ENCODE results near the gene CRISP3. TPM values are rescaled to one million over a fixed set of nuclear protein-coding genes. Genes with fewer than 3 reads are reported as not detected.

Gene CRISP3
- total RNA-seq, 4 donors from 2014 or later: not detected

GRCh38 chr6:49764571-49765236, 20.5 kb upstream of the CRISP3 start:
- intact Hi-C loops (cut with DNase I; ENCODE audit: low total_unique reads): no loop called here
- H3K9me3 ChIP-seq: no peaks in the 10 kb centered on the region
- no peak overlapping the region for H3K27ac ChIP-seq
- no peaks in the 10 kb centered on the region for H3K27me3 ChIP-seq
- DNase-seq (no peak), ATAC-seq (no peak)
- TF ChIP-seq POLR2A (IDR thresholded peaks at IDR 0.05): no peak
- TF ChIP-seq, protein P1, sequence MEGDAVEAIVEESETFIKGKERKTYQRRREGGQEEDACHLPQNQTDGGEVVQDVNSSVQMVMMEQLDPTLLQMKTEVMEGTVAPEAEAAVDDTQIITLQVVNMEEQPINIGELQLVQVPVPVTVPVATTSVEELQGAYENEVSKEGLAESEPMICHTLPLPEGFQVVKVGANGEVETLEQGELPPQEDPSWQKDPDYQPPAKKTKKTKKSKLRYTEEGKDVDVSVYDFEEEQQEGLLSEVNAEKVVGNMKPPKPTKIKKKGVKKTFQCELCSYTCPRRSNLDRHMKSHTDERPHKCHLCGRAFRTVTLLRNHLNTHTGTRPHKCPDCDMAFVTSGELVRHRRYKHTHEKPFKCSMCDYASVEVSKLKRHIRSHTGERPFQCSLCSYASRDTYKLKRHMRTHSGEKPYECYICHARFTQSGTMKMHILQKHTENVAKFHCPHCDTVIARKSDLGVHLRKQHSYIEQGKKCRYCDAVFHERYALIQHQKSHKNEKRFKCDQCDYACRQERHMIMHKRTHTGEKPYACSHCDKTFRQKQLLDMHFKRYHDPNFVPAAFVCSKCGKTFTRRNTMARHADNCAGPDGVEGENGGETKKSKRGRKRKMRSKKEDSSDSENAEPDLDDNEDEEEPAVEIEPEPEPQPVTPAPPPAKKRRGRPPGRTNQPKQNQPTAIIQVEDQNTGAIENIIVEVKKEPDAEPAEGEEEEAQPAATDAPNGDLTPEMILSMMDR (IDR thresholded peaks at IDR 0.05 in 4 of 5, conservative IDR thresholded peaks at IDR 0.05 in 1 of 5): no peak
- in situ Hi-C loops (cut with MboI; ENCODE audit: low sequenced_read_pairs in 4 of 4): no loop called here
- H3K4me1 ChIP-seq: no peaks in the 10 kb centered on the region
- no peak overlapping the region for H3K4me3 ChIP-seq
- H3K36me3 ChIP-seq: no peaks in the 10 kb centered on the region

- ATAC-seq (no peak), DNase-seq (no peak)
- no peak for TF ChIP-seq POLR2A (IDR thresholded peaks at IDR 0.05)
- TF ChIP-seq, protein P1 (IDR thresholded peaks at IDR 0.05 in 4 of 5, conservative IDR thresholded peaks at IDR 0.05 in 1 of 5): no peak
- intact Hi-C loops (cut with DNase I; ENCODE audit: low total_unique reads): no loop called here
- Histone ChIP-seq H3K27ac (no peak overlapping the region), H3K4me1 (no peaks in the 10 kb centered on the region), H3K36me3 (no peaks in the 10 kb centered on the region), H3K4me3 (no peak overlapping the region), H3K9me3 (no peaks in the 10 kb centered on the region), H3K27me3 (no peaks in the 10 kb centered on the region)
- in situ Hi-C loops (cut with MboI; ENCODE audit: low sequenced_read_pairs in 4 of 4): no loop called here
Observed at GRCh38 chr6:49743429-49743828, 759 bp downstream of the CRISP3 start.

DNA sequence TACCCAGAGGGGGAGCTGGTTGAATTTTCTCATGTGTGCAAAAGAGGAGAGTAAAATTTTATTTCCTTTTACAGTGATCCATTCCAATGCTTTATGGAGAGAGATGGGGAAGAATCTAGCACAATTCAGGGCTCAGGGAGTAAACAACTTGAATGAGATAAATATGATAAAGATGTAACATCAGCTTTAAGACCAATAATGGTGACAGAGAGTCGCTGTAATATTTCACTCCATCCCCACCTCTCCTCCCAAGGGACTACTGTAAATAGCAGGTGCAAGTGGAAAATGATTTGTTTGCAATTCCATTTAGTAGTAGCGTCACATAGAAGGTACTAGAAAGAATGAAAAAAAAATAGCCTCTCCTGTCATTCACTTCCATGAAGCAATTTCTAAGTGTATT, 4.8 kb downstream of the CRISP3 start:
- no peak for TF ChIP-seq POLR2A (IDR thresholded peaks at IDR 0.05)
- TF ChIP-seq, protein P1 (IDR thresholded peaks at IDR 0.05 in 4 of 5, conservative IDR thresholded peaks at IDR 0.05 in 1 of 5): no peak
- in situ Hi-C loops (cut with MboI; ENCODE audit: low sequenced_read_pairs in 4 of 4): no loop called here

DNA sequence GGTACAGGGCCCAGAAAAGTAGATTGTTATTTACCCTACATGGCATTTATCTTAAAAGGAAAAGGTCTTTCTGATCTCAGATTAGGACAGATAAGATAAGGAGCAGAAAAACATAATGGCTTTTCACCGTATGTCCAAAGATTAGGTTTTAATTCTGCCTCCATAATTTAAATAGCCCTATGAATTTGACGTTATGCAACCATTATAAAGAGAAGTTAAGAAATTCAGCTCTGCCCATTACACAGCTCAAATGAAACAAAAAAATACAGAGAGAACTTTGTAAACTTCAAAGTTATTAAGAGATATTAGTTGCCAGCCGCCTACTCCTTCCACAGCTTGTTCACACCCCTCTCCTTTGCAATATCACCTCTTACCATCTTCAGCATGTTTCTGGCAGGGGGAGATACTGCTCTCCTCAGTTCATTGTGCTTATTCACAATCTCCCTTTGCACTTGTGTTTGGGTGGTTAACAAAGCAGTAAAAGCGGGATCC, 8.1 kb downstream of the CRISP3 start:
- Histone ChIP-seq H3K4me3 (no peak overlapping the region), H3K27ac (no peak overlapping the region), H3K36me3 (no peaks in the 10 kb centered on the region), H3K9me3 (no peaks in the 10 kb centered on the region), H3K27me3 (no peaks in the 10 kb centered on the region), H3K4me1 (no peaks in the 10 kb centered on the region)
- no peak for TF ChIP-seq POLR2A (IDR thresholded peaks at IDR 0.05)
- DNase-seq (no peak), ATAC-seq (no peak)
- in situ Hi-C loops (cut with MboI; ENCODE audit: low sequenced_read_pairs in 4 of 4): no loop called here
- intact Hi-C loops (cut with DNase I; ENCODE audit: low total_unique reads): no loop called here

More for the DNA sequence above, 4.8 kb downstream of the CRISP3 start:
- Histone ChIP-seq H3K9me3 (no peaks in the 10 kb centered on the region), H3K4me1 (no peaks in the 10 kb centered on the region), H3K27ac (no peak overlapping the region), H3K27me3 (no peaks in the 10 kb centered on the region), H3K36me3 (no peaks in the 10 kb centered on the region), H3K4me3 (no peak overlapping the region)
- intact Hi-C loops (cut with DNase I; ENCODE audit: low total_unique reads): no loop called here
- ATAC-seq (no peak), DNase-seq (no peak)

DNA sequence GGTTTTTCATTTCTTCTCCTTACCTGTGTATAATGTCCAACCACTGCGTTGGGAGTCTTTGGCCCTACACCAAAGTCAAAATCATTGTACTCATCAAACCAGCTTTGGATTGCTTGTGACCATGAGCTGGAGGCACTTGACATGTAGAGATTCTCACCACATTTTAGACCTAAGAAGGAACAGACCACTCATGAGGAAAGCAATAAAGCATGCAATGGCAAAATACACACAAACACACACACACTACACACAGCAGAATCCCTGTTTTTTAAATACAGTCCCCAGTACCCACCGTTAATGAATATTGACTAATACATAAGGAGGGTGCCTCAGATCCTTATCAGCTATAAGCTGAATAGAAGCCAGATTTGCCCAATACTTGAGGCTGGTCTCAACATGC, 10.5 kb downstream of the CRISP3 start:
- H3K27me3 ChIP-seq: no peaks in the 10 kb centered on the region
- H3K4me1 ChIP-seq: no peaks in the 10 kb centered on the region
- ATAC-seq (no peak), DNase-seq (no peak)
- intact Hi-C loops (cut with DNase I; ENCODE audit: low total_unique reads) (no loop called here), in situ Hi-C loops (cut with MboI; ENCODE audit: low sequenced_read_pairs in 4 of 4) (no loop called here)
- no peak overlapping the region for H3K27ac ChIP-seq
- TF ChIP-seq POLR2A (IDR thresholded peaks at IDR 0.05): no peak
- TF ChIP-seq, protein P1 (IDR thresholded peaks at IDR 0.05 in 4 of 5, conservative IDR thresholded peaks at IDR 0.05 in 1 of 5): no peak
- H3K9me3 ChIP-seq: no peaks in the 10 kb centered on the region
- no peaks in the 10 kb centered on the region for H3K36me3 ChIP-seq
- H3K4me3 ChIP-seq: no peak overlapping the region
